Fibroblast of villous mesenchyme (primary cell): ENCODE measurements around the gene ZBTB7A. TPM values are rescaled to one million over a fixed set of nuclear protein-coding genes. Genes with fewer than 3 reads are reported as not detected.

Experiments
- DNase-seq: peaks from one replicate; pipeline ENCODE4 v3.0.0-alpha.2; 2010; ENCODE audit warnings: low read depth
- H3K4me3 ChIP-seq: 2 replicates; pipeline ENCODE4 v1.5.1; 2011; ENCODE audit warnings: low read depth, mild to moderate bottlenecking, low read length
- total RNA-seq: library from RNA; depleted of rRNA; stranded (reverse); fragments of >200 nt; gene quantifications from 2 replicates; pipeline ENCODE4 v1.2.3, GENCODE V29; 2012
- TF ChIP-seq, protein P1 (sequence below): IDR thresholded peaks from 2 replicates; pipeline ENCODE4 v1.5.1; 2012; ENCODE audit warnings: low read depth, mild to moderate bottlenecking, low read length; ENCODE audit not compliant: insufficient read depth

The ZBTB7A gene
- total RNA-seq, 1 donor, result 31.5 TPM

GRCh38 chr19:4035582-4035981, 31.1 kb downstream of the ZBTB7A start:
- DNase-seq, result peak; percentile 13
- TF ChIP-seq, protein P1, sequence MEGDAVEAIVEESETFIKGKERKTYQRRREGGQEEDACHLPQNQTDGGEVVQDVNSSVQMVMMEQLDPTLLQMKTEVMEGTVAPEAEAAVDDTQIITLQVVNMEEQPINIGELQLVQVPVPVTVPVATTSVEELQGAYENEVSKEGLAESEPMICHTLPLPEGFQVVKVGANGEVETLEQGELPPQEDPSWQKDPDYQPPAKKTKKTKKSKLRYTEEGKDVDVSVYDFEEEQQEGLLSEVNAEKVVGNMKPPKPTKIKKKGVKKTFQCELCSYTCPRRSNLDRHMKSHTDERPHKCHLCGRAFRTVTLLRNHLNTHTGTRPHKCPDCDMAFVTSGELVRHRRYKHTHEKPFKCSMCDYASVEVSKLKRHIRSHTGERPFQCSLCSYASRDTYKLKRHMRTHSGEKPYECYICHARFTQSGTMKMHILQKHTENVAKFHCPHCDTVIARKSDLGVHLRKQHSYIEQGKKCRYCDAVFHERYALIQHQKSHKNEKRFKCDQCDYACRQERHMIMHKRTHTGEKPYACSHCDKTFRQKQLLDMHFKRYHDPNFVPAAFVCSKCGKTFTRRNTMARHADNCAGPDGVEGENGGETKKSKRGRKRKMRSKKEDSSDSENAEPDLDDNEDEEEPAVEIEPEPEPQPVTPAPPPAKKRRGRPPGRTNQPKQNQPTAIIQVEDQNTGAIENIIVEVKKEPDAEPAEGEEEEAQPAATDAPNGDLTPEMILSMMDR, result no peak

GRCh38 chr19:4035018-4035566, 31.6 kb downstream of the ZBTB7A start:
- DNase-seq, result no peak
- TF ChIP-seq, protein P1, result no peak
- no peak overlapping the region for H3K4me3 ChIP-seq

More at GRCh38 chr19:4035582-4035981, 31.1 kb downstream of the ZBTB7A start:
- no peak overlapping the region for H3K4me3 ChIP-seq

GRCh38 chr19:4034048-4035017, 32.4 kb downstream of the ZBTB7A start:
- H3K4me3 ChIP-seq, result no peak overlapping the region
- TF ChIP-seq, protein P1, result no peak
- DNase-seq, result no peak

GRCh38 chr19:4033028-4033956, 33.4 kb downstream of the ZBTB7A start:
- TF ChIP-seq, protein P1, result no peak
- no peak for DNase-seq
- H3K4me3 ChIP-seq, result no peak overlapping the region

DNA sequence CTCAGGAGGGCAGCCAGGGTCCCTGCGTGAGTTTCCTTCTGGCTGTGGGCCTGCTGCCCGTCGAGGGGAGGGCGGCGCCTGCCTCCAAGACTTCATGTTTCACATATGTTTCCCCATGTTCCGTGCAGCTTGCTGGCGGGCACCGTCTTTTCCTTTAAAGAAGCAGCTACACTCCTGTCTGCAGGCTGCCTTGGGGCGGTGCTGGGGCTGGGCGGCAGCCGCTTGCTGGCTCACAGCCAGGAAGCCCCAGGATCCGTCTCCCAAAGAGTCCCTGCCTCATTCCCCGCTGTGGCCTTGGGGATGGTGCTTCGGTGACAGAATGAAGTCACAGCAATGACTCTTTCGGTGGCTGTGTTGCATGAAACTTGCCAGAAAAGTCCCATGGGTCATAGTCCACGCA, 34.3 kb downstream of the ZBTB7A start:
- TF ChIP-seq, protein P1, result no peak

DNA sequence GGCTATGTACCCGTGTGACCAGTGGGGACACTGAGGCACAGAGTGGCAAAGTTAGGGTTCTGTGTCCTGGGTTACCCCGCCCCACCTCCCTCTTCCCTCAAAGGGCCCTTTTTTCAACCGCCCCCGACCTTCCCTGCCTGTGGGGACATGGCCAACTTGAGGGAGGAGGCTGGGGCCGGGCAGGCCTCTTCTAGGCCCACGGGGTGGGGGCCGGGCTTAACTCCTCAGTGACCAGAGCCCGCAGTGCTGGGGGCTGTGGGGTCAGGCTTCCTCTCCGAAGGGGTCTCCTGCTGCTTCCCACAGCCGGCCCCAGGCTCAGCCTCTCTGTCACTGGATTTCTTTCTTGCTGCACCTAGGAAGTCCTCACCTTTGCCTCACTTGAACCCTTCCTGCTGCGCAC, 35.3 kb downstream of the ZBTB7A start:
- no peak overlapping the region for H3K4me3 ChIP-seq
- no peak for DNase-seq
- TF ChIP-seq, protein P1, result no peak

More for the DNA sequence above, 34.3 kb downstream of the ZBTB7A start:
- H3K4me3 ChIP-seq, result no peak overlapping the region
- DNase-seq, result no peak
